OCI-LY7 (cell line): ENCODE measurements around the gene BPIFB1. TPM values are rescaled to one million over a fixed set of nuclear protein-coding genes. Genes with fewer than 3 reads are reported as not detected.

Experiments used
- BruUV-seq: library from RNA; stranded (reverse); fragments of 400-500 nt; replicated peaks from 2 replicates; lab custom pipeline; 2021; lab: Mats Ljungman, UMichigan
- CTCF ChIA-PET: fragments of 300-600 bp; sonication (Branson Sonifier 250); formaldehyde crosslinking; loops from one replicate; lab custom pipeline; 2022; ENCODE audit warnings: antibody characterized with exemption; ENCODE audit not compliant: unreplicated experiment; lab: Charles Lee
- POLR2A ChIA-PET: fragments of 300-600 bp; sonication (Branson Sonifier 250); formaldehyde crosslinking; loops from one replicate; lab custom pipeline; 2022; ENCODE audit warnings: antibody characterized with exemption; lab: Charles Lee
- DNase-seq: peaks from one replicate; pipeline ENCODE4 v3.0.0-alpha.2; 2015; ENCODE audit warnings: low spot score
- H2AFZ ChIP-seq: fragments of 200-600 bp; sonication (generic), shearing (Covaris generic); 2 replicates; pipeline ENCODE4 v1.6.1; 2014; ENCODE audit warnings: mild to moderate bottlenecking, antibody characterized with exemption, low read length, moderate library complexity
- H3K27ac ChIP-seq: fragments of 200-600 bp; sonication (generic); 2 replicates; pipeline ENCODE4 v1.5.1; 2014; ENCODE audit warnings: mixed run types, low read depth, mild to moderate bottlenecking, moderate library complexity, low read length, inconsistent platforms; ENCODE audit not compliant: poor library complexity, severe bottlenecking
- H3K36me3 ChIP-seq: fragments of 200-600 bp; sonication (generic); 2 replicates; pipeline ENCODE4 v1.6.1; 2014; ENCODE audit warnings: mild to moderate bottlenecking, antibody characterized with exemption, low read length, moderate library complexity, mixed read lengths; ENCODE audit not compliant: insufficient read depth
- H3K4me1 ChIP-seq: fragments of 200-600 bp; sonication (generic); 2 replicates; pipeline ENCODE4 v1.5.1; 2014; ENCODE audit warnings: mild to moderate bottlenecking, low read length; ENCODE audit not compliant: insufficient read depth, poor library complexity, severe bottlenecking
- H3K4me2 ChIP-seq: fragments of 200-600 bp; sonication (generic); 2 replicates; pipeline ENCODE4 v1.6.1; 2014; ENCODE audit warnings: mild to moderate bottlenecking, low read length
- H3K4me3 ChIP-seq: fragments of 200-600 bp; sonication (generic); 2 replicates; pipeline ENCODE4 v1.5.1; 2014; ENCODE audit warnings: mild to moderate bottlenecking, low read depth, low read length; ENCODE audit not compliant: poor library complexity, severe bottlenecking
- H3K79me2 ChIP-seq: fragments of 200-600 bp; sonication (generic); 2 replicates; pipeline ENCODE4 v1.6.1; 2016; ENCODE audit warnings: low read depth, mild to moderate bottlenecking, low read length, moderate library complexity, mixed read lengths; ENCODE audit not compliant: insufficient read depth
- H3K9me2 ChIP-seq: fragments of 200-600 bp; sonication (generic); 2 replicates; pipeline ENCODE4 v1.6.1; 2016; ENCODE audit warnings: mild to moderate bottlenecking, low read length, mixed read lengths; ENCODE audit not compliant: insufficient read depth
- H3K9me3 ChIP-seq: fragments of 200-600 bp; sonication (generic); 2 replicates; pipeline ENCODE4 v1.6.1; 2014; ENCODE audit warnings: mild to moderate bottlenecking, mixed run types, low read length, mixed read lengths
- H4K20me1 ChIP-seq: fragments of 200-600 bp; sonication (generic); 2 replicates; pipeline ENCODE4 v1.6.1; 2014; ENCODE audit warnings: mild to moderate bottlenecking, antibody characterized with exemption, low read length, moderate library complexity, mixed read lengths; ENCODE audit not compliant: insufficient read depth
- CTCF ChIP-seq: fragments of 200-600 bp; sonication (generic); conservative IDR thresholded peaks from 2 replicates; pipeline ENCODE4 v1.5.1; 2014; ENCODE audit warnings: mild to moderate bottlenecking, antibody characterized with exemption, low read length, moderate library complexity, mixed read lengths
- EZH2phosphoT487 ChIP-seq: fragments of 200-600 bp; sonication (generic); IDR thresholded peaks from 2 replicates; pipeline ENCODE4 v1.6.1; 2018; ENCODE audit warnings: low read depth, borderline replicate concordance, mild to moderate bottlenecking, mixed run types, antibody characterized with exemption, low read length, moderate library complexity, mixed read lengths
- intact Hi-C: fragments of 100-400 bp; cut with micrococcal nuclease; formaldehyde crosslinking; loops from one replicate; pipeline ENCODE4 v1.10.0; 2022; ENCODE audit not compliant: unreplicated experiment
- total RNA-seq, 2 experiments: library from RNA; depleted of rRNA in 1 of 2; stranded (reverse); fragments of >200 nt in 1 of 2; shearing (Covaris generic) in 1 of 2; gene quantifications; 2 replicates each; pipeline ENCODE4 v1.2.3, GENCODE V29; 2014 to 2022

BPIFB1 gene
- total RNA-seq, 2 experiments from 2014 or later: not detected

DNA sequence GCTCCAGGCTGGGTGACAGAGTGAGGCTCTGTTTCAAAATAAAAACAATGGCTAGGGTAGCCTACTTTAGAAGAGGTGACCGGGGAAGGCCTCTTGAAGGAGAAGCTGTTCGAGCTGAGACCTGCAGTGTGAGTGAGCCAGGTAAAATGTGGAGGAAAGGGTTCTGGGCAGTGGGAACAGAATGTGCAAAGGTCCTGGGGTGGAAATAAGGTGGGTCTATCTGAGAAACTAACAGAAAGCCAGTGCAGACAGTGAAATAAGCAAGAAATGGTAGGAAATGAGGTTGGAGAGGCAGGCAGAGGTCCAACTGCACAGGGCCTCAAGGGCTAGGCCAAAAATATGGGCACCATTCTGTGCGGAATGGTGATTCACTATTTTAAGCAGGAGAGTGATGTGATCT lies 53.4 kb downstream of the BPIFB1 start:
- intact Hi-C loops: no loop called here
- CTCF ChIA-PET: no interaction called here

DNA sequence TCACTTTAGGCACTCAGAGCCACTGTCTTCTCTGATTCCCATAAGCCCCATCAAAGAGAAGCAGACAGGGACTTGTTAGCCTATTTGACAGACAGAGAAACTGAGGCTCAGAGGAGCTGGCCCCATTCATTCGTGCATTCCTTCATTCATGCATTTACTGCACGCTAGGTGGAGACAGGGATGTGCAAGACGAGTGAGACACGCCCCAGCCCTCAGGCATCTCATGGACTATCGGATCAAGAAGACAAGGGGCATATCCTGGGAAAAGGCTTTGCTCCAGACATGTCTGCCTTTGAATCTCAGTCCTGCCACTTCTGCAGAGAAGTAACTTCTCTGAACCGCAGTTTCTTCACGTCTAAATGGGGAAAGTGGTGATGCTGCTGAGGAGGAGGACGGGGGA lies 54.1 kb downstream of the BPIFB1 start:
- Histone ChIP-seq H3K4me3 (no peak overlapping the region), H4K20me1 (no peaks in the 10 kb centered on the region), H3K27ac (no peak overlapping the region), H3K36me3 (no peaks in the 10 kb centered on the region), H3K4me2 (no peak overlapping the region), H3K79me2 (no peaks in the 10 kb centered on the region), H3K9me2 (no peaks in the 10 kb centered on the region), H3K9me3 (no peaks in the 10 kb centered on the region), H2AFZ (0 out of 2 replicates have a peak overlapping the region, but pooled peaks have one; percentile 36), H3K4me1 (peaks cover 11% of the 10 kb centered on the region)
- BruUV-seq: no TSS peak
- POLR2A ChIA-PET: no interaction called here
- DNase-seq: no peak
- intact Hi-C loops: no loop called here
- TF ChIP-seq CTCF: no peak; the same call in 1 of the 2 replicates
- no peak for TF ChIP-seq EZH2phosphoT487
- CTCF ChIA-PET: no interaction called here

More for the DNA sequence above, 53.4 kb downstream of the BPIFB1 start:
- TF ChIP-seq CTCF (no peak), EZH2phosphoT487 (no peak)
- H3K9me3 ChIP-seq: no peaks in the 10 kb centered on the region
- POLR2A ChIA-PET: no interaction called here
- H3K27ac ChIP-seq: no peak overlapping the region
- no peaks in the 10 kb centered on the region for H3K9me2 ChIP-seq
- H3K79me2 ChIP-seq: no peaks in the 10 kb centered on the region
- H2AFZ ChIP-seq: no peak overlapping the region
- H3K4me2 ChIP-seq: no peak overlapping the region
- H3K4me1 ChIP-seq: peaks cover 11% of the 10 kb centered on the region
- no TSS peak for BruUV-seq
- H4K20me1 ChIP-seq: no peaks in the 10 kb centered on the region
- no peak for DNase-seq
- H3K36me3 ChIP-seq: no peaks in the 10 kb centered on the region
- H3K4me3 ChIP-seq: no peak overlapping the region

GRCh38 chr20:33337531-33338165 lies 54.6 kb downstream of the BPIFB1 start:
- no peaks in the 10 kb centered on the region for H3K9me3 ChIP-seq
- H3K79me2 ChIP-seq: no peaks in the 10 kb centered on the region
- peak overlapping the region; percentile 36; the same call in 1 of the 2 replicates for H2AFZ ChIP-seq
- H3K4me3 ChIP-seq: no peak overlapping the region
- CTCF ChIA-PET: no interaction called here
- no peak overlapping the region for H3K27ac ChIP-seq
- H3K4me1 ChIP-seq: peaks cover 11% of the 10 kb centered on the region
- no peaks in the 10 kb centered on the region for H4K20me1 ChIP-seq
- intact Hi-C loops: no loop called here
- no peak for DNase-seq
- H3K4me2 ChIP-seq: peak overlapping the region; percentile 12; the same call in 1 of the 2 replicates
- no TSS peak for BruUV-seq
- no peak for TF ChIP-seq CTCF
- no peak for TF ChIP-seq EZH2phosphoT487
- no peaks in the 10 kb centered on the region for H3K9me2 ChIP-seq
- POLR2A ChIA-PET: no interaction called here
- H3K36me3 ChIP-seq: no peaks in the 10 kb centered on the region
